PC-9 (cell line): ENCODE data around the gene AFAP1L1. TPM values are rescaled to one million over a fixed set of nuclear protein-coding genes. Genes with fewer than 3 reads are reported as not detected.
"Not testable (repeated sequence)": the region's sequence is repeated elsewhere in the genome, so short reads cannot be mapped to it uniquely, and the experiment has no call there.

Source experiments
- BruUV-seq: library from RNA; stranded (reverse); fragments of 400-500 nt; replicated peaks from 2 replicates; lab custom pipeline; 2021; lab: Mats Ljungman, UMichigan
- CTCF ChIA-PET: fragments of 300-600 bp; sonication (Branson Sonifier 250); formaldehyde crosslinking; loops from one replicate; lab custom pipeline; 2022; ENCODE audit warnings: antibody characterized with exemption; lab: Charles Lee
- POLR2A ChIA-PET: fragments of 300-600 bp; sonication (Branson Sonifier 250); formaldehyde crosslinking; loops from one replicate; lab custom pipeline; 2022; ENCODE audit warnings: antibody characterized with exemption; ENCODE audit not compliant: unreplicated experiment; lab: Charles Lee
- DNase-seq, 2 experiments: peaks; one replicate each; pipeline versions ENCODE4 v3.0.0 to v3.0.0-alpha.2; 2015 to 2022; ENCODE audit warnings: mixed read lengths in 1 of 2
- H2AFZ ChIP-seq: fragments of 200-600 bp; sonication (generic); 2 replicates; pipeline ENCODE4 v1.8.1; 2017; ENCODE audit warnings: antibody characterized with exemption
- H3F3A ChIP-seq: fragments of 200-600 bp; sonication (generic); 2 replicates; pipeline ENCODE4 v1.8.1; 2017; ENCODE audit warnings: antibody characterized with exemption, mild to moderate bottlenecking, low read depth; ENCODE audit not compliant: insufficient read depth
- H3K27ac ChIP-seq: fragments of 200-600 bp; sonication (generic); 2 replicates; pipeline ENCODE4 v1.6.1; 2016; ENCODE audit warnings: mixed run types
- H3K27me3 ChIP-seq: fragments of 200-600 bp; sonication (generic); 2 replicates; pipeline ENCODE4 v1.6.1; 2016; ENCODE audit warnings: low read depth, mixed run types; ENCODE audit not compliant: insufficient read depth
- H3K36me3 ChIP-seq: fragments of 200-600 bp; sonication (generic); 2 replicates; pipeline ENCODE4 v1.6.1; 2016; ENCODE audit warnings: low read depth, mixed run types
- H3K4me1 ChIP-seq: fragments of 200-600 bp; sonication (generic); replicated peaks from 2 replicates; pipeline ENCODE4 v1.6.1; 2016; ENCODE audit warnings: mixed run types; ENCODE audit not compliant: insufficient read depth
- H3K4me2 ChIP-seq: fragments of 200-600 bp; sonication (generic); 2 replicates; pipeline ENCODE4 v1.6.1; 2017; ENCODE audit warnings: mixed run types
- H3K4me3 ChIP-seq: fragments of 200-600 bp; sonication (generic); 2 replicates; pipeline ENCODE4 v1.6.1; 2016; ENCODE audit warnings: mixed run types
- H3K79me2 ChIP-seq: fragments of 200-600 bp; sonication (generic); 2 replicates; pipeline ENCODE4 v1.6.1; 2017; ENCODE audit warnings: low read depth, mixed run types
- H3K9me2 ChIP-seq: fragments of 200-600 bp; sonication (generic); 2 replicates; pipeline ENCODE4 v1.8.1; 2017; ENCODE audit warnings: mild to moderate bottlenecking; ENCODE audit not compliant: insufficient read depth
- H3K9me3 ChIP-seq: fragments of 200-600 bp; sonication (generic); 2 replicates; pipeline ENCODE4 v1.8.1; 2016; ENCODE audit warnings: low read depth; ENCODE audit not compliant: insufficient read depth
- H4K20me1 ChIP-seq: fragments of 200-600 bp; sonication (generic); 2 replicates; pipeline ENCODE4 v1.8.1; 2017; ENCODE audit not compliant: insufficient read depth
- CTCF ChIP-seq: fragments of 200-600 bp; sonication (generic); conservative IDR thresholded peaks from 2 replicates; pipeline ENCODE4 v1.6.1; 2017; ENCODE audit warnings: mixed run types, antibody characterized with exemption, mild to moderate bottlenecking, moderate library complexity
- EZH2 ChIP-seq: fragments of 200-600 bp; sonication (generic); IDR thresholded peaks from 2 replicates; pipeline ENCODE4 v1.8.0; 2017; ENCODE audit warnings: antibody characterized with exemption, low read depth
- intact Hi-C: fragments of 100-400 bp; cut with micrococcal nuclease; formaldehyde crosslinking; loops from one replicate; pipeline ENCODE4 v1.10.0; 2022; ENCODE audit not compliant: unreplicated experiment
- total RNA-seq: library from RNA; stranded (reverse); gene quantifications from 2 replicates; pipeline ENCODE4 v1.2.3, GENCODE V29; 2021

The AFAP1L1 gene
- total RNA-seq, 1 experiment from 2014 or later = 9.6 TPM

- CTCF ChIA-PET = interaction anchor here (0.5 to 1.5 kb wide), 6 partner anchors 145 to 925 kb away, joined by 3 to 6 read pairs (median 4); no protein-coding TSS in a partner anchor
- DNase-seq = peak in 1 of 2 experiments; percentile 72
These were observed 2.6 kb upstream of the AFAP1L1 start for GRCh38 chr5:149268928-149269557.

GRCh38 chr5:149271195-149271715 is 404 bp upstream of the AFAP1L1 start:
- Histone ChIP-seq H3K4me1 (peaks cover 13% of the 10 kb centered on the region), H3K27me3 (no peaks in the 10 kb centered on the region), H3K9me2 (no peaks in the 10 kb centered on the region), H3K9me3 (no peaks in the 10 kb centered on the region), H3F3A (peaks cover 4% of the 10 kb centered on the region), H2AFZ (peak overlapping the region; percentile 97), H3K4me2 (peak overlapping the region; percentile 77), H4K20me1 (no peaks in the 10 kb centered on the region), H3K79me2 (no peaks in the 10 kb centered on the region; the same call in 1 of the 2 replicates), H3K4me3 (peak overlapping the region; percentile 80), H3K36me3 (no peaks in the 10 kb centered on the region), H3K27ac (peak overlapping the region; percentile 27)
- intact Hi-C loops = loop anchor here (5.0 kb wide), 3 partner anchors 96 to 444 kb away; partner anchors contain the start of gene ADRB2
- no TSS peak for BruUV-seq
- TF ChIP-seq EZH2 (no peak), CTCF (no peak)
- ChIA-PET POLR2A (no interaction called here), CTCF (interaction anchor here (0.5 kb wide), 1 partner anchor 694 kb away, joined by 4 read pairs; no protein-coding TSS in a partner anchor)
- peak; percentile 29 to 52 for DNase-seq

More at GRCh38 chr5:149268928-149269557, 2.6 kb upstream of the AFAP1L1 start:
- POLR2A ChIA-PET = interaction anchor here (0.5 to 0.7 kb wide), 3 partner anchors 58 to 285 kb away, joined by 3 to 6 read pairs (median 4); no protein-coding TSS in a partner anchor
- TF ChIP-seq CTCF (peak; percentile 91), EZH2 (no peak)
- no peak overlapping the region for H3K4me2 ChIP-seq
- H3K27me3 ChIP-seq = no peaks in the 10 kb centered on the region
- no peaks in the 10 kb centered on the region; the same call in 1 of the 2 replicates for H3K79me2 ChIP-seq
- no peak overlapping the region for H3K27ac ChIP-seq
- no peaks in the 10 kb centered on the region for H4K20me1 ChIP-seq
- no peak overlapping the region for H2AFZ ChIP-seq
- H3K4me1 ChIP-seq = peaks cover 13% of the 10 kb centered on the region
- BruUV-seq = no TSS peak
- no peaks in the 10 kb centered on the region for H3K36me3 ChIP-seq
- H3F3A ChIP-seq = peaks cover 4% of the 10 kb centered on the region
- no peaks in the 10 kb centered on the region for H3K9me3 ChIP-seq
- H3K9me2 ChIP-seq = no peaks in the 10 kb centered on the region
- no peak overlapping the region for H3K4me3 ChIP-seq
- intact Hi-C loops = loop anchor here (1.0 to 10.0 kb wide), 5 partner anchors 357 to 1314 kb away; no protein-coding TSS in a partner anchor

- peak overlapping the region; percentile 77 for H3K4me2 ChIP-seq
- CTCF ChIA-PET, H3F3A ChIP-seq, H3K27ac ChIP-seq, H4K20me1 ChIP-seq, H3K27me3 ChIP-seq, H3K79me2 ChIP-seq, H3K36me3 ChIP-seq, H3K9me2 ChIP-seq, BruUV-seq, H3K9me3 ChIP-seq, DNase-seq: not testable (repeated sequence)
- POLR2A ChIA-PET = interaction anchor here (0.6 to 1.0 kb wide), 3 partner anchors 45 to 1511 kb away, joined by 4 to 8 read pairs (median 6); no protein-coding TSS in a partner anchor
- intact Hi-C loops = loop anchor here (2.0 to 5.0 kb wide), 4 partner anchors 72 to 445 kb away; partner anchors contain the start of genes ADRB2 and GRPEL2
- peak overlapping the region; percentile 80 for H3K4me3 ChIP-seq
- peaks cover 13% of the 10 kb centered on the region for H3K4me1 ChIP-seq
- peak overlapping the region; percentile 97; the same call in 1 of the 2 replicates for H2AFZ ChIP-seq
These were observed 1.1 kb downstream of the AFAP1L1 start for GRCh38 chr5:149272781-149273180.
